RPMI7951 (cell line): ENCODE results near the gene NPB. TPM values are rescaled to one million over a fixed set of nuclear protein-coding genes. Genes with fewer than 3 reads are reported as not detected.

Source experiments
- DNase-seq: peaks from one replicate; pipeline ENCODE4 v3.0.0-alpha.2; 2012; ENCODE audit warnings: low read depth
- total RNA-seq: library from RNA; depleted of rRNA; stranded (reverse); fragments of >200 nt; shearing (Covaris generic); gene quantifications from 2 replicates; pipeline ENCODE4 v1.2.3, GENCODE V29; 2014

The NPB gene
- total RNA-seq, 1 experiment from 2014 or later, result 3.7 TPM

GRCh38 chr17:81869221-81870130, 32.6 kb upstream of the NPB start:
- DNase-seq, result no peak

GRCh38 chr17:81870131-81870980, 31.7 kb upstream of the NPB start:
- peak; percentile 63 for DNase-seq

- no peak for DNase-seq
These were observed 31.1 kb upstream of the NPB start, which contains the start of gene ARHGDIA for GRCh38 chr17:81870981-81871386. Gene ARHGDIA, minus strand, starts transcription at chr17:81871337. Its CDS starts 1,407 bp downstream, at chr17:81869930.

- DNase-seq, result peak; percentile 84
These were observed 30.4 kb upstream of the NPB start for GRCh38 chr17:81871387-81872230.

GRCh38 chr17:81877569-81877968, 24.5 kb upstream of the NPB start:
- DNase-seq, result no peak

- no peak for DNase-seq
These were observed 23.7 kb upstream of the NPB start for GRCh38 chr17:81878294-81878693.

GRCh38 chr17:81879121-81879520, 22.9 kb upstream of the NPB start:
- DNase-seq, result no peak

GRCh38 chr17:81884520-81884919, 17.5 kb upstream of the NPB start:
- DNase-seq, result peak; percentile 56

GRCh38 chr17:81884968-81885367, 17.1 kb upstream of the NPB start:
- no peak for DNase-seq

- no peak for DNase-seq
These were observed 16.6 kb upstream of the NPB start for GRCh38 chr17:81885454-81885853.

GRCh38 chr17:81885869-81886548, 16.0 kb upstream of the NPB start:
- DNase-seq, result peak; percentile 97

- DNase-seq, result no peak
These were observed 13.7 kb upstream of the NPB start for GRCh38 chr17:81888105-81888987.

GRCh38 chr17:81888988-81889595, 12.9 kb upstream of the NPB start:
- no peak for DNase-seq

- DNase-seq, result no peak
These were observed 12.4 kb upstream of the NPB start for GRCh38 chr17:81889602-81890001.

GRCh38 chr17:81890447-81891302, 11.4 kb upstream of the NPB start:
- no peak for DNase-seq

- no peak for DNase-seq
These were observed 10.8 kb upstream of the NPB start for GRCh38 chr17:81891303-81891552.

GRCh38 chr17:81895400-81895799, 6.6 kb upstream of the NPB start:
- DNase-seq, result no peak

GRCh38 chr17:81898029-81898866, 3.8 kb upstream of the NPB start:
- peak; percentile 94 for DNase-seq
